NCI-H1694 (cell line): Measurements from ENCODE around the gene TPMT.

ENCODE experiments used
- DNase-seq: peaks from one replicate; lab custom pipeline; 2025; lab: John Stamatoyannopoulos, UW

The TPMT gene

DNA sequence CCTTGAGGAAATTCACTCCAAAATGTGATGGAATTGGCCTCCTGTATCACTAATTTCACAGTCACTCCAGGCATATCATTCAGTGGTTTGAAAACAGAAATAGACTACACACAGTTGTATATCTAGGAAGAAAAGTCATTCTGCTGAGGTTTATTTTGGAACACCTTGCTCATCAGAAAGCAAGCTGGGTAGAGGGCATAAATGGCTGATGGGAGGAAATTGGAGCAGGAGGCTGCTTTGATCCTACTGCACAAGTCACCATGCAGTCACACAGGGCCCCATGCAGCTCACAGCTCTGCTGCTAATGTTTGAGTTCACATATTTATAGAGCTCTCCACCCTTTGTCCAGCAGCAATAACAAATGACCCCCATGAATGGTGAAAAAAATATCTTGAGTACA lies 44.7 kb downstream of the TPMT start:
- no peak for DNase-seq

DNA sequence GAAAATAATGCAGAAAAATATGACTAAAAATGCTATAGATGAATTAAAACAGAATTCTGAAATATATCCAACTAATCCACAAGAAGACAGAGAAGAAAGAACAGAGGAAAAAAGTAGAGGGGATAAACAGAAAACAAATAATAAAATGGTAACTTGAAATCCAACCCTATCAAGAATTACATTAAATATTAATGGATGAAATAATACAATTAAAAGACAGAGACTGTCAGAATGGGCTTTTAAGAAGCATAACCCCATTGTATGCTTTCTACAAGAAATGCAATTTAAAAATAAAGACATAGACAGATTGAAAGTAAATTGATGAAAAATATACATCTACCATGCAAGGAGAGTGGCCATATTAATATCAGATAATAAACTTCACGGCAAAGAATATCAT lies 47.8 kb downstream of the TPMT start:
- DNase-seq: no peak

DNA sequence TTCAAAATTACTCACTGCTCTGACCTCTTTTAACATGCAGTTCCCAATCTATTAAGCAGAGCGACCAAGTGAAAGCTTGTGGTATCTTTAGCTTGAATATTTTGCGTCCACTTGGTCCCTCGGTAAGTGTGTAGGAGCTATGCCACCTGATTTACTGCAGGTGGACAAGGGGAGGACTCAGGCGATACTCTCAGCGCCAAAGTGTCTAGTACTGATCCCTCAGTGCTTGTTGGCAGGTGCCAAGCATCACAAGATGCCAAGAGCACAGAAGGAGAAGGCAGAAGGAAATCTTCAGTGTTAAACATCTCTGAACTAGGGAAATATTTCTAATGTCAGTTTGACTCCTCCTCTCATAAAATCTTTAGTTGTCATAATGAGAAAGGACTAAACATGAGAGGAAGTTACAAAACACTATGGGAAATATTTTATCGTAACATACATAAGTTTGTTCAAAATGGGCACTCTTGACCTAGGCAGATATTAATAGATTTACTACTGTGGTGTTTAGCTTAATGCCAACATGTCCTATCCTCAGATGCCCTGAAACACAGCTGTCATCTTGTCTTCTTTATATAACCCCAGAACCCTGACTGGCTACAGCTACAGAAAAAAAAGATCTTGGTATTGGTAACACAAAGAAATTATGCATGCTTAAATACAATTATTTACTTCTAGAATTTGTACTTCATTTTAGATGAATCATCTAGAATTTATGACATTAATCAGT lies 51.9 kb downstream of the TPMT start:
- no peak for DNase-seq

DNA sequence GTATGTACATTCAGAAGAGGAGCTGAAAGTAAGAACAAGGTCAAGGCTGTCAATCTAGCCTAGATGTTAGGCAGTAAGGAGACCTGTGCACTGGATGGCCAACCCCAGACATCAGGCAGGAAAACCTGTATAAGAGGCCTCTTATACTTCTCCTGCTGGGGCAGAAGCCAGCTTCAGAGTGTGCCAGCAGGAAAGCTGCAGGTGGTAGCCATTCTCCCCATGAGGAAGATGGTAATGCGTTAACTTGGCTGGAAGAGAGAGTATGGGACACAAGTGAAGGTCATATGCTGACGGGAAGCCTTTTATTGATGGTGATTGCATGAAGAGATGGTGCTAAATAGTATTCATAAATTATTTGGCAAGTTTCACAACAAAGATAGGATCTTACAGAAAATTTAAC lies 53.0 kb downstream of the TPMT start:
- no peak for DNase-seq

DNA sequence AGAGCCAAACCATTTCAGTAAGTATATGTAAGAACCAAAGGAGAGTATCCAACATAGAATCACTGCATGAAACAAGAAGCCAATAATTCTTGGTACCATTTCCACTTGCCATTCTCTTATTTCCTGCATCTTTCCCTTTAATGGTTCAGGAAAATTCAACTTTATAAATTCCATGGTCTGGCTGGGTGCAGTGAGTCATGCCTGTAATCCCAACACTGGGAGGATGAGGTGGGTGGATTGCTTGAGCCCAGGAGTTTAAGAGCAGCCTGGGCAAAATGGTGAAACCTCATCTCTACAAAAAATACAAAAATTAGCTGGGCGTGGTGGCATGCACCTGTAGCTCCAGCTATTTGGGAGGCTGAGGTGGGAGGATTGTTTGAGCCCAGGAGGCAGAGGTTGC lies 53.6 kb downstream of the TPMT start:
- DNase-seq: no peak

DNA sequence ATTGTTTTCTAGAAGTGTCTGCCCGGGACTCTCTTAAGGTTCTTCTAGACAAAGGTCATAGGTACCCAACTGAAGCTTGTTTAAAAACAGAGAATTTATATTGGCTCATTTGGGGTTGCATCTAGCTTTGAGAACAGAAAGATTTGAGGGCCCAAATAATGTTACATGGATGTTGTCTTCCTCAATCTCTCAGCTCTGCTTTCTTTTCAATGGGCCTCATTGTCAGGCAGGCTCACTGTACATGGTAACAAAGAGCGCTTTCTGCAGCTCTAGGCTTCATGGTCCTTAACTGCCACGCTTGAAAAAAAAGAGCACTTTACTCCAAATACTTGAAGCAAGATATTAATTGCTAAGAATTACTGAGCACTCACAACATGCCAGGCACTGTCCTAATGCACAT lies 54.6 kb downstream of the TPMT start:
- no peak for DNase-seq

DNA sequence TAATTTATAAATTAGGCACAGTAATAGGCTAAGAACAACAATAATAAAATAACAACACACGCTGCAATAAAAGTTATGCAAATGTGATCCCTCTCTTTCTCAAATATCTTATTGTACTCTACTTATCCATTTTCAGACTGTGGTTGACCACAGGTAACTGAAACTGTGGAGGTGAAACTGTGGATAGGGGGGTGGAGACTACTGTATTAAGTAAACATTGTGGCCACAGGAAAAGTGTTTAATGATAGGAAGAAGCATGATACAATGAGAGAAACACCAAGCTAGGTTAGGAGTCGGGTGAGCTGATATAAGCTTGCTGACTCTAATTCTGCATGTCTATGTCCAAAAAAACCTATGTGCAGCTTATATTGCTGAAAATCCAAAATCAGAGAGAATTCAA lies 55.4 kb downstream of the TPMT start:
- no peak for DNase-seq

DNA sequence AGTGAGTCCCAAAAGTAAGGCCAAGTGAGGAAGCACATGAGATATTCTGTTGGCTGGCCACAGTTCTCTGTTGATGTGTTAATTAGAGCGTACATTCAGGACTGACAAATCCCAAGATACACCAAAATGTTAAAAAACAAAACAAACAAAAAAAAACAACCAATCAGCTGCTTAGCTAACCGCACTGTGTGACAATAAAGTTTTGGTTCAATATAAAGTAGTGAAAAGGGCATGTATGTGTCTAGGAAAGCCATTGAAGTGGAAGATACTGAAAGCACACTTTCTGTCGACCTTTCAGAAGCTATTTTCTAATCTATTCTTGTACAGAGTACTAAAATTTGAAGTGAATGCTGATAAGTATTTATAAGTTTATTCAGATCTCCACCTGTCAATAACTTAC lies 58.5 kb downstream of the TPMT start:
- no peak for DNase-seq

DNA sequence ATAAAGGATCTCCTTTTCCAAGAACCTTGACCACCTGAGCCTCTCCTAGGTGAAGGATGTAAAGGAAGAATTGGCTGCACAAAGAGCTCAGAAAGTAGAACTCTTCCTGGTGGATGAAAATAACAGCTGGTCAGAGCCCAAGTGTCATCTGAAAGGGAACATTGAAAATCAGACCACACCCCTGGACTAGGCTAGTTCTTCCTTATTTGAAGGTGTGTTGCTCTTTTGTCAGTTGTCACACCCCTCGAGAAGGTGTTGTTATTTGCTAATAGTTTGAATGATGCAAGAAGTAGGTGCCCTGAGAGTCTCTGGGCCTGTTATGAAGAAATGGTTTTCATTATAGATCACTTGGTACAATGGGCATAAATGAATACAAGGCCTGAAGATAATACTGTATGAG lies 63.5 kb downstream of the TPMT start:
- no peak for DNase-seq

DNA sequence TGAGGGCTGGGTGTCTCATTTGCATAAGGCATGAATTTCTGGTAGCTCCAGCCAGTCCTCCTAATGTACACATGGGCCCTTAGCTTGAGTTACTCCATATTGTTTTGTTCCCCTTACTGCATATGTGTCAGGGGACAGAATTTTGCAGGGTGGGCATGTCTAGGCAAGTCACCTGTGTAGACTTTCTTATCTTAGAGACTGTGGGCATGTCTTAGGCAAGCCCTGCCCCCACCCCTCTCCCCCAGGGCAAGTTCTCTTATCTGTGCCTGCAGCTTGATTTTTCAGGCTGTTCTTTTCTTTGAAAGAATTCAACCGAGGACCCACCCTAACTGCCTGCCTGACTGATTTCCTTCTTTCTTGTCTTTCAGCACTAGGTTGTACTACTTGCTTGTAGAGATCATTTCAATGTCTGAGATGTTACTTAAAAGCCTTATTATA lies 64.5 kb downstream of the TPMT start:
- no peak for DNase-seq

DNA sequence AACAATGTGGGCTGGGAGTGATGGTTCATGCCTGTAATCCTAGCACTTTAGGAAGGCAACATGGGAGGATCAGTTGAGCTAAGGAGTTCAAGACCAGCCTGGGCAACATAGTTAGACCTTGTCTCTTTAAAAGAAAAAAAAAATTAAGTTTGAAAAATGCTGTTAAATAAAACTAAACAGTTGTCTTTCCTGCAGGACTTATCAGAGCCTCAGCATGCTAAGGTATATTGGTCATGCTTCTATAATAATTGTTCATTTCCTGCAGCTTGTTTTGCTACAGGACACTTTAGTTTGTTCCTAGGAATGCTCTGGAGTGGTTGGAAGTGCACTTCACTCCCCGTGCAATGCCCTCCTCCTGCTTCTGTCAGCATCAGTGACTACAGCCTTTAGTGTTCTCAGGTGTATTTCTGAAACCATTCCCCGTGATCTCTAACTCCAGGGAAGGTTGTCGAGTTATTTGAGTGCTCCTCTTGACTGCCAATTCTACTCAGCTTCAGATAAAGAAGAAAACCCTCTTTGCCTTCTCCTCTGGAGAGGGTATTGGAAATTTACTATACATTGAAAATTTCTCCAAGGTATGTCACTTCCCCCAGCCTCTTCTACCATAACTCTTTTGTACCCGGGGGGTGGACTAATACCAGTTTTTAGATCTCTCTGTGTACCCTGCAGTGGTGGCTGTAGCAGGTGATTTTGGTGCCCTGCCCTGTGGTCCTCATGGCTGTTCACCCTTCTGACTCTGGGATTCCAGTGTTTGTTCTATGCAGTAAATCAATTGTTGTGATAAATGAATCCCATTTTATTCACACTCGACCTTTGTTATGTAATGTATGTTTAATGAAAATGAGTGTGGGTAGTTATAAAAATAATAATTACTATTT lies 66.2 kb downstream of the TPMT start:
- DNase-seq: no peak

DNA sequence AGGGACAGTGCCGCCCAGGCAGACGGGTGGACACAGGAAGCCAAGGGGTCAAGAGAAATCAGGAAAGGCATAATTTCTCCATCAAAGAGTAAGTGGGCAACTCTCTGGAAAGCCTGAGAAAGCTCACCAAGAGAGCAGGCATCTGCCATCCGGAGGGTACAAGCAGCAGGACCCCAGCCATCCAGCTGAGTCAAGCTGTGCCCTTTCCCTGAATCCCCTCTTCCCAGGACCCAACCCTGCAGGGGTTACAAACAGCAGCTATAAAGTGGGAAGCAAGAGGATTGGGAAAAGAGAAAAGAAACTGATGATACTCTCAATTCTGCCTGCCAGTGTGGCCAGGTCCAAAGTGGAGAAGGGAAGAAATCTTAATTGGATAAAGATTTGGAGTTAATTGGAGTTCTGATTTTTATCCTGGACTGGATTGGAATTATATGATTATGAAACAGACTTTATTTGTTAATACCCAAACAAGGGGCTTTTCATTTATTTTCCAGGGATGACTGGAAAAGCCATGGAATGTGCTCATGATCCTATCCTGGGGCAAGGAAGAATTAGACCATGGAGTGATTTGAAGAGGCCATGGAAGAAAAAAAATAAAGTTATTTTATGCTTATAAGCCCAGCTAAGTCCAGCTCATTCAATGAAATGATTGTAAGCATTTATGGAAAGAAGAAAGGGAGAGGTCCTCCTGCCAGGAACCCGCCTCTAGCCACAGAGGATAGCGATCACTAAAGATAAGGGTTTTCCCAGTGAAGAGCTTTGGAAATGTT lies 67.3 kb downstream of the TPMT start:
- DNase-seq: no peak

DNA sequence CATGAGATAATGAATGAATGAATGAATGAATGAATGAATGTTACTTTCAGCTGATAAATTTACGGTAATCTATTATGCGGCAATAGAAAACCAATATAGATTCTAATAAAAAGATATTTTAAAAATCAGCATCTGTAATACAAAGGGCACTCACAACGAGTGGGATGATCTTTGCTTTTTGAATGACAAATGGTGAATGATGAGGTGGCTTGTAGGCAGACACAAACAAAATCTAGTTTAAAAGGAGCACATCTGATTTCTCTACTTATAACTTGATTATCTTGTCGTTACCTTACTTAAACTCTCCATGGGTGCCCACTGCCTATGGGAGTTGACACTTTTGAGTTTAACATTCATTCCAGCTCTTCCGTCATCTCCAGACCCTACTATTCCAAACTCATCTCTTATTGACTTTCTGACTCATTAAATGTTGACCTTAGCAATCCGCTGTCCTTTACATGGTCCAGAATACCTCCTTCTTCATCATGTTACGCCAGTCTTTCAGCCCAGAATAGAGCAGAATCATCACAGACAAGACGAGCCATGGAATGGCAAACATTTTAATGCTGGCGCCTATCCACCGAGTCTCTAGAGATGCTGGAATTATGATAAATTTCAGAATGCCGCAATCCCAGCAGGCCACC lies 73.7 kb downstream of the TPMT start:
- DNase-seq: no peak

DNA sequence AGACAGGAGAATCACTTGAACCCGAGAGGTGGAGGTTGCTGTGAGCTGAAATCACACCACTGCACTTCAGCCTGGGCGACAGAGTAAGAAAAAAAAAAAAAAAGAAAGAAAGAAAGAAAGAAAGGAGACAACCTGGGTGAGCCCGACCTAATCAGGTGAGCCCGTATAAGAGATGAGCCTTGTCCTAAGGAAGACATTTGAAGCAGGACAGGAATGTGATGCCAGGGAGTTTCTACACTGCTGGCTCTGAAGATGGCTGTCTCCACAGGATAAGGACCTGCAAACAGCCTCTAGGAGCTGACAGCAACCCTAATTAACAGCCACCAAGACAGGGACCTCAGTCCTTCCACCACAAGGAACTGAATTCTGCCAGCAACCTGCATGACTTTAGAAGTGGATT lies 74.3 kb downstream of the TPMT start:
- no peak for DNase-seq

DNA sequence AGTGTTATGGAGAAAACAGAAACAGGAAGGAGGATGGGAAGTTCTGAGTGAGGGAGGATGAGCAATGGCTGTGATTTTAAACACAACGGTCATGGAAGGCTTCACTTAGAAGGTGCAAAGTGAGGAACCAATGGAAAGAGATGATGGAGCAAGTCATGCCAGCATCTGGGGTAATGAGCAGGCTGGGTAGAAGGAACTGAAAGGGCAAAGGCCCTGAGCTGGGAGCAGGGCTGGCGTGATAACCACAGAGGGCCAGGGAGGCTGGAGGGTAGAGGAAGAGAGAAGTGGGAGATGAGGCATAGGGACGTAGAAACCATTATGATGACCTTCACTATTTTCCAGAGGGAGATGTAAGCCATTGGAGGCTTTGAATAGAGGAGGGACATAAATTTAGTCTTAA lies 76.0 kb downstream of the TPMT start:
- DNase-seq: no peak
